HG03457 (cell line): Measurements from ENCODE around the gene OR5K2.

Source experiments
- ATAC-seq: cut with Tn5 transposase; IDR thresholded peaks from one replicate; pipeline ENCODE4 v1.9.1; 2021; ENCODE audit warnings: moderate number of reproducible peaks; ENCODE audit not compliant: unreplicated experiment

Gene OR5K2

GRCh38 chr3:98521897-98522543 is 24.5 kb downstream of the OR5K2 start:
- ATAC-seq, result peak; percentile 30

- ATAC-seq, result peak; percentile 93
Observed at GRCh38 chr3:98522544-98523281, 25.2 kb downstream of the OR5K2 start, which contains the start of gene CLDND1. Gene CLDND1, minus strand, starts transcription at chr3:98522902. Its CDS starts 1,478 bp downstream, at chr3:98521424.

- ATAC-seq, result no peak
Observed at GRCh38 chr3:98525494-98525893, 28.0 kb downstream of the OR5K2 start.

- ATAC-seq, result no peak
Observed at GRCh38 chr3:98528474-98529346, 31.2 kb downstream of the OR5K2 start.

GRCh38 chr3:98529856-98530459 is 32.5 kb downstream of the OR5K2 start:
- ATAC-seq, result no peak

GRCh38 chr3:98530676-98531075 is 33.2 kb downstream of the OR5K2 start:
- no peak for ATAC-seq

- peak; percentile 22 for ATAC-seq
Observed at GRCh38 chr3:98531622-98532274, 34.3 kb downstream of the OR5K2 start, which contains the start of gene GPR15. Gene GPR15, plus strand, starts transcription at chr3:98531978. Its CDS starts 56 bp downstream, at chr3:98532034.

GRCh38 chr3:98532275-98532637 is 34.8 kb downstream of the OR5K2 start:
- ATAC-seq, result no peak

- no peak for ATAC-seq
Observed at GRCh38 chr3:98532709-98533571, 35.5 kb downstream of the OR5K2 start.

- ATAC-seq, result no peak
Observed at GRCh38 chr3:98534168-98534567, 36.7 kb downstream of the OR5K2 start.

- no peak for ATAC-seq
Observed at GRCh38 chr3:98534734-98535133, 37.3 kb downstream of the OR5K2 start.

GRCh38 chr3:98536456-98537017 is 39.1 kb downstream of the OR5K2 start:
- ATAC-seq, result peak; percentile 72

GRCh38 chr3:98540346-98540745 is 42.9 kb downstream of the OR5K2 start:
- peak; percentile 35 for ATAC-seq

- no peak for ATAC-seq
Observed at GRCh38 chr3:98541695-98542094, 44.2 kb downstream of the OR5K2 start.

GRCh38 chr3:98542623-98543022 is 45.1 kb downstream of the OR5K2 start:
- no peak for ATAC-seq

GRCh38 chr3:98545940-98546339 is 48.5 kb downstream of the OR5K2 start:
- peak; percentile 44 for ATAC-seq
